Activated CD8-positive, alpha-beta memory T cell treated with anti-CD3 and anti-CD28 coated beads for 1 hour (primary cell): ENCODE measurements around the gene GALNT2.

ENCODE experiments used
- DNase-seq, 2 donors: peaks; one replicate each; pipeline ENCODE4 v3.0.0-alpha.2; 2020; ENCODE audit warnings: low read depth in 1 of 2; ENCODE audit errors: extremely low read depth in 1 of 2

GALNT2 gene

GRCh38 chr1:230284891-230285290 lies 217.9 kb downstream of the GALNT2 start:
- no peak for DNase-seq

GRCh38 chr1:230285351-230285750 lies 218.3 kb downstream of the GALNT2 start:
- DNase-seq = no peak

- no peak for DNase-seq
These were observed 219.3 kb downstream of the GALNT2 start for GRCh38 chr1:230286166-230286889.

- DNase-seq = no peak
These were observed 219.8 kb downstream of the GALNT2 start for GRCh38 chr1:230286890-230287269.

- no peak for DNase-seq
These were observed 220.8 kb downstream of the GALNT2 start for GRCh38 chr1:230287674-230288315.

GRCh38 chr1:230288641-230289349 lies 221.8 kb downstream of the GALNT2 start:
- no peak for DNase-seq

- DNase-seq = no peak
These were observed 222.3 kb downstream of the GALNT2 start for GRCh38 chr1:230289350-230289644.

GRCh38 chr1:230291731-230292620 lies 224.9 kb downstream of the GALNT2 start:
- no peak for DNase-seq

GRCh38 chr1:230292689-230293389 lies 225.8 kb downstream of the GALNT2 start:
- DNase-seq = no peak

GRCh38 chr1:230293390-230293700 lies 226.3 kb downstream of the GALNT2 start:
- DNase-seq = no peak

GRCh38 chr1:230295367-230295766 lies 228.3 kb downstream of the GALNT2 start:
- no peak for DNase-seq

GRCh38 chr1:230299191-230300006 lies 232.4 kb downstream of the GALNT2 start:
- DNase-seq = no peak

GRCh38 chr1:230300322-230301301 lies 233.6 kb downstream of the GALNT2 start:
- no peak for DNase-seq

- no peak for DNase-seq
These were observed 234.3 kb downstream of the GALNT2 start for GRCh38 chr1:230301322-230301721.

GRCh38 chr1:230301822-230302221 lies 234.8 kb downstream of the GALNT2 start:
- DNase-seq = no peak

GRCh38 chr1:230303069-230303468 lies 236.0 kb downstream of the GALNT2 start:
- no peak for DNase-seq

- no peak for DNase-seq
These were observed 236.8 kb downstream of the GALNT2 start for GRCh38 chr1:230303822-230304221.

GRCh38 chr1:230306169-230306568 lies 239.1 kb downstream of the GALNT2 start:
- DNase-seq = no peak

GRCh38 chr1:230307213-230307612 lies 240.2 kb downstream of the GALNT2 start:
- DNase-seq = no peak
